OCI-LY3 (cell line): ENCODE data around the gene HOXA4.

Experiments
- H2AFZ ChIP-seq: fragments of 200-600, 300-600 bp; shearing (Covaris generic); 2 replicates; pipeline ENCODE4 v1.6.0; 2014; ENCODE audit warnings: antibody characterized with exemption, low read depth, low read length
- H3K27ac ChIP-seq: fragments of 200-600, 300-600 bp; sonication (generic); 2 replicates; pipeline ENCODE4 v1.5.1; 2014; ENCODE audit warnings: mild to moderate bottlenecking, low read length, moderate library complexity, mixed read lengths
- H3K27me3 ChIP-seq: fragments of 200-600, 300-600 bp; sonication (generic); 2 replicates; pipeline ENCODE4 v1.6.1; 2014; ENCODE audit warnings: low read depth, low read length, mixed read lengths
- H3K36me3 ChIP-seq: fragments of 200-600, 300-600 bp; sonication (generic); replicated peaks from 2 replicates; pipeline ENCODE3; 2014; ENCODE audit warnings: low read depth, low read length, mixed read lengths
- H3K4me1 ChIP-seq: fragments of 300-600, 200-600 bp; sonication (generic); 2 replicates; pipeline ENCODE4 v1.6.1; 2014; ENCODE audit warnings: low read length, mixed read lengths
- H3K4me2 ChIP-seq: fragments of 200-600, 300-600 bp; sonication (generic); 2 replicates; pipeline ENCODE4 v1.6.1; 2014; ENCODE audit warnings: low read length, mixed read lengths
- H3K4me3 ChIP-seq: fragments of 300-600, 200-600 bp; sonication (generic); 2 replicates; pipeline ENCODE4 v1.5.1; 2014; ENCODE audit warnings: antibody characterized with exemption, mild to moderate bottlenecking, low read length, moderate library complexity
- H3K79me2 ChIP-seq: fragments of 300-600, 200-600 bp; shearing (Covaris generic); 2 replicates; pipeline ENCODE4 v1.6.1; 2014; ENCODE audit warnings: mild to moderate bottlenecking, low read length, mixed read lengths
- H3K9ac ChIP-seq: fragments of 300-600, 200-600 bp; shearing (Covaris generic); 2 replicates; pipeline ENCODE4 v1.6.0; 2014; ENCODE audit warnings: mild to moderate bottlenecking, low read length, moderate library complexity
- H3K9me3 ChIP-seq: fragments of 200-600, 300-600 bp; shearing (Covaris generic); 2 replicates; pipeline ENCODE4 v1.6.1; 2014; ENCODE audit warnings: low read length, mixed read lengths; ENCODE audit not compliant: insufficient read depth
- H4K20me1 ChIP-seq: fragments of 200-600, 300-600 bp; sonication (generic); 2 replicates; pipeline ENCODE4 v1.6.1; 2016; ENCODE audit warnings: low read length, mixed read lengths; ENCODE audit not compliant: insufficient read depth
- CTCF ChIP-seq: fragments of 200-600, 300-600 bp; sonication (generic); IDR thresholded peaks from 2 replicates; pipeline ENCODE4 v1.5.1; 2014; ENCODE audit warnings: antibody characterized with exemption, low read length, low read depth
- EZH2phosphoT487 ChIP-seq: fragments of 200-600 bp; shearing (Covaris generic); IDR thresholded peaks from 2 replicates; pipeline ENCODE4 v1.6.1; 2018; ENCODE audit warnings: antibody characterized with exemption, mixed run types, low read depth

The HOXA4 gene

GRCh38 chr7:27107391-27108381 is 22.9 kb downstream of the HOXA4 start:
- Histone ChIP-seq H4K20me1 (no peaks in the 10 kb centered on the region), H3K79me2 (no peaks in the 10 kb centered on the region), H3K4me1 (no peaks in the 10 kb centered on the region), H3K9ac (no peak overlapping the region), H2AFZ (no peak overlapping the region), H3K27me3 (no peaks in the 10 kb centered on the region), H3K36me3 (no peaks in the 10 kb centered on the region), H3K9me3 (no peaks in the 10 kb centered on the region), H3K27ac (no peak overlapping the region), H3K4me2 (no peak overlapping the region), H3K4me3 (no peak overlapping the region)
- TF ChIP-seq EZH2phosphoT487: no peak
- no peak for TF ChIP-seq CTCF

- Histone ChIP-seq H3K4me1 (no peaks in the 10 kb centered on the region), H3K4me2 (no peak overlapping the region), H3K79me2 (no peaks in the 10 kb centered on the region), H3K9me3 (no peaks in the 10 kb centered on the region), H3K27me3 (no peaks in the 10 kb centered on the region), H4K20me1 (no peaks in the 10 kb centered on the region), H3K36me3 (no peaks in the 10 kb centered on the region), H3K27ac (no peak overlapping the region), H2AFZ (no peak overlapping the region), H3K9ac (no peak overlapping the region), H3K4me3 (no peak overlapping the region)
- TF ChIP-seq EZH2phosphoT487 (no peak), CTCF (no peak)
Observed at GRCh38 chr7:27106901-27107240, 23.7 kb downstream of the HOXA4 start.

GRCh38 chr7:27106181-27106900 is 24.2 kb downstream of the HOXA4 start:
- H3K9ac ChIP-seq: no peak overlapping the region
- no peak overlapping the region for H3K4me3 ChIP-seq
- TF ChIP-seq CTCF (no peak), EZH2phosphoT487 (no peak)
- H3K36me3 ChIP-seq: no peaks in the 10 kb centered on the region
- H3K79me2 ChIP-seq: no peaks in the 10 kb centered on the region
- H3K9me3 ChIP-seq: no peaks in the 10 kb centered on the region
- no peaks in the 10 kb centered on the region for H3K27me3 ChIP-seq
- no peaks in the 10 kb centered on the region for H4K20me1 ChIP-seq
- no peak overlapping the region for H2AFZ ChIP-seq
- no peaks in the 10 kb centered on the region for H3K4me1 ChIP-seq
- H3K4me2 ChIP-seq: no peak overlapping the region
- H3K27ac ChIP-seq: no peak overlapping the region
